LNCAP (cell line): ENCODE data around the gene KDM4C.

Experiments used
- CTCF ChIP-seq: fragments of 450-650 bp; IDR thresholded peaks from 2 replicates; pipeline ENCODE4 v1.5.1; 2017; ENCODE audit warnings: mild to moderate bottlenecking

KDM4C gene

GRCh38 chr9:7056254-7056653 lies 298.5 kb downstream of the KDM4C start:
- no peak for TF ChIP-seq CTCF

GRCh38 chr9:7058473-7058872 lies 300.7 kb downstream of the KDM4C start:
- no peak for TF ChIP-seq CTCF

- no peak for TF ChIP-seq CTCF
These were observed 309.4 kb downstream of the KDM4C start for GRCh38 chr9:7067169-7067568.

- no peak for TF ChIP-seq CTCF
These were observed 314.1 kb downstream of the KDM4C start for GRCh38 chr9:7071916-7072315.

GRCh38 chr9:7073706-7074105 lies 315.9 kb downstream of the KDM4C start:
- TF ChIP-seq CTCF: no peak

- TF ChIP-seq CTCF: no peak
These were observed 317.4 kb downstream of the KDM4C start for GRCh38 chr9:7075154-7075553.

GRCh38 chr9:7079051-7079450 lies 321.3 kb downstream of the KDM4C start:
- TF ChIP-seq CTCF: no peak

- no peak for TF ChIP-seq CTCF
These were observed 323.4 kb downstream of the KDM4C start for GRCh38 chr9:7081065-7081600.
